ENCODE data around the gene PALLD. TPM values are rescaled to one million over a fixed set of nuclear protein-coding genes. Genes with fewer than 3 reads are reported as not detected.

The PALLD gene
- total and polyA plus RNA-seq, 2 donors = 24.3 to 83.0 TPM

DNA sequence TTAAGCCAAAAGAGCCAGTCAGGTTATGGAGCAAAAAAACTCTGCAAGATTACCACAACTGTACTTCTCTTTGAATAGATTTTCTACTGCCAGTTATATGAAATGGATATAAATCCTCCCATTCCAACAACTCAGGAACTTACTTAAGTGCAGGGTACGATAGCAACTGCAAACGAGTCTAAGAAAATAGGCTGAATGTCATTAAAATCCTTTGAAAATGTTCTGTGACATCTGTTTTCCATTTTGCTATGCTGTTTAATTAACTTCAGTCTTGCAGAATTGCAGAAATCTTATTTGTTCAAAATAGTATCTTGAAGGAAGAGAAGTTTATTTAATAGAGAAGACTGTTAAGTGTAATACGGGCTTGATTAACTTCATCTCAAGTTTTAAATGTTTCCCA is 243.8 kb downstream of the PALLD start:
- no peak for DNase-seq (ENCODE audit: low read depth in 6 of 9, low spot score in 9 of 9)
- Histone ChIP-seq H3K36me3 (ENCODE audit: control insufficient read depth in 2 of 2, insufficient read depth in 2 of 2, low read length in 1 of 2) (no peaks in the 10 kb centered on the region), H3K4me3 (ENCODE audit: low read length in 2 of 2) (no peak overlapping the region), H3K9me3 (ENCODE audit: control insufficient read depth in 2 of 2, insufficient read depth in 1 of 2, low read length in 1 of 2) (no peaks in the 10 kb centered on the region), H3K4me1 (ENCODE audit: control insufficient read depth in 2 of 2, insufficient read depth in 2 of 2, low read length in 2 of 2) (peaks cover 0 to 4% of the 10 kb centered on the region in 2 donors), H3K27me3 (ENCODE audit: control insufficient read depth in 2 of 2, insufficient read depth in 1 of 2, low read length in 1 of 2) (no peaks in the 10 kb centered on the region), H3K27ac (ENCODE audit: low read depth in 1 of 2, low read length in 1 of 2) (no peak overlapping the region)
- 96% methylated on average over 3 of the region's 3 CpGs for WGBS

DNA sequence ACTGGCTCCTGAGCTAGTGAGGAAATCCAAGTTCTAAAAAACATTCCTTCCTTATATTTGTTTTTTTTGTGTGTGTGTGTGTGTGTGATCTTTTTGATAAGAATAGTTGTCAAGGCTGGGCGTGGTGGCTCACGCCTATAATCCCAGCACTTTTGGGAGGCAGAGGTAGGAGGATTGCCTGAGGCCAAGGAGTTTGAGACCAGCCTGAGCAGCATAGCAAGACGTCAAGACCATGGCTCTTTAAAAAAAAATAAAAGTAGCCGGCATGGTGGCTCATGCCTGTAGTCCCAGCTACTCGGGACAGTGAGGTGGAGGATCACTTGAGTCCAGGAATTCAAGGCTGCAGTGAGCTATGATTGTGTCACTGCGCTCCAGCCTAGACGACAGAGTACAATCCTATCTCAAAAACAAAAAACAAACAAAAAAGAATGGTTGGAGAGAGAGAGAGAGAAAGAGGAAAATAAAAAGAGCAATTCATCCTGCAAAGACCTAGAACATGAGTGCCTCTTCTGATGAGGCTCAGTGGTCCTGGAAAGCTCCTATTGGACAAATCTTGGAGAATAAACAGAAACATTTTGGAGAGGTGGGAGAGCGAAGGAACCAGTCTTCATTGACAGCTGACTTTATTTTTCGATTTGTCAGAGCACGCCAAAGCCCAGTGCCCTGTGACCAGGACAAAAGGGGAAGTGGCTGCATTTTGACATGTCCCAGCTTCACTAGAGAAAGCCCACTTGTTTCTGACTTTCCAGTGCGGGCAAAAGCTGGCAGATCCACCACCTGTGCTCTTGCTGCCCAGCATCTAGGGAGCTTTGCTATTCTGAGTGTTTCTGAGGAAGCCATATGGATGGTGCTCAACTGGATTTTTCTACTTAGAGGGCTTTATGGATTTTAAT is 244.7 kb downstream of the PALLD start:
- peaks cover 0 to 4% of the 10 kb centered on the region in 2 donors for H3K4me1 ChIP-seq (ENCODE audit: control insufficient read depth in 2 of 2, insufficient read depth in 2 of 2, low read length in 2 of 2)
- no peaks in the 10 kb centered on the region for H3K27me3 ChIP-seq (ENCODE audit: control insufficient read depth in 2 of 2, insufficient read depth in 1 of 2, low read length in 1 of 2)
- 87% methylated on average over 11 of the region's 11 CpGs for WGBS
- H3K9me3 ChIP-seq (ENCODE audit: control insufficient read depth in 2 of 2, insufficient read depth in 1 of 2, low read length in 1 of 2) = no peaks in the 10 kb centered on the region
- no peak overlapping the region for H3K4me3 ChIP-seq (ENCODE audit: low read length in 2 of 2)
- H3K27ac ChIP-seq (ENCODE audit: low read depth in 1 of 2, low read length in 1 of 2) = no peak overlapping the region
- no peaks in the 10 kb centered on the region for H3K36me3 ChIP-seq (ENCODE audit: control insufficient read depth in 2 of 2, insufficient read depth in 2 of 2, low read length in 1 of 2)
- DNase-seq (ENCODE audit: low read depth in 6 of 9, low spot score in 9 of 9) = no peak

GRCh38 chr4:168743131-168743530 is 246.3 kb downstream of the PALLD start:
- Histone ChIP-seq H3K36me3 (ENCODE audit: control insufficient read depth in 2 of 2, insufficient read depth in 2 of 2, low read length in 1 of 2) (no peaks in the 10 kb centered on the region), H3K27ac (ENCODE audit: low read depth in 1 of 2, low read length in 1 of 2) (no peak overlapping the region), H3K4me3 (ENCODE audit: low read length in 2 of 2) (no peak overlapping the region), H3K27me3 (ENCODE audit: control insufficient read depth in 2 of 2, insufficient read depth in 1 of 2, low read length in 1 of 2) (no peaks in the 10 kb centered on the region), H3K4me1 (ENCODE audit: control insufficient read depth in 2 of 2, insufficient read depth in 2 of 2, low read length in 2 of 2) (peaks cover 0 to 4% of the 10 kb centered on the region in 2 donors), H3K9me3 (ENCODE audit: control insufficient read depth in 2 of 2, insufficient read depth in 1 of 2, low read length in 1 of 2) (no peaks in the 10 kb centered on the region)
- DNase-seq (ENCODE audit: low read depth in 6 of 9, low spot score in 9 of 9) = no peak
- WGBS = 94% methylated on average over 3 of the region's 3 CpGs

GRCh38 chr4:168743601-168744000 is 246.7 kb downstream of the PALLD start:
- Histone ChIP-seq H3K4me1 (ENCODE audit: control insufficient read depth in 2 of 2, insufficient read depth in 2 of 2, low read length in 2 of 2) (peaks cover 0 to 4% of the 10 kb centered on the region in 2 donors), H3K9me3 (ENCODE audit: control insufficient read depth in 2 of 2, insufficient read depth in 1 of 2, low read length in 1 of 2) (no peaks in the 10 kb centered on the region), H3K4me3 (ENCODE audit: low read length in 2 of 2) (no peak overlapping the region), H3K36me3 (ENCODE audit: control insufficient read depth in 2 of 2, insufficient read depth in 2 of 2, low read length in 1 of 2) (no peaks in the 10 kb centered on the region), H3K27me3 (ENCODE audit: control insufficient read depth in 2 of 2, insufficient read depth in 1 of 2, low read length in 1 of 2) (no peaks in the 10 kb centered on the region), H3K27ac (ENCODE audit: low read depth in 1 of 2, low read length in 1 of 2) (no peak overlapping the region)
- 94% methylated on average over 3 of the region's 3 CpGs for WGBS
- no peak for DNase-seq (ENCODE audit: low read depth in 6 of 9, low spot score in 9 of 9)

DNA sequence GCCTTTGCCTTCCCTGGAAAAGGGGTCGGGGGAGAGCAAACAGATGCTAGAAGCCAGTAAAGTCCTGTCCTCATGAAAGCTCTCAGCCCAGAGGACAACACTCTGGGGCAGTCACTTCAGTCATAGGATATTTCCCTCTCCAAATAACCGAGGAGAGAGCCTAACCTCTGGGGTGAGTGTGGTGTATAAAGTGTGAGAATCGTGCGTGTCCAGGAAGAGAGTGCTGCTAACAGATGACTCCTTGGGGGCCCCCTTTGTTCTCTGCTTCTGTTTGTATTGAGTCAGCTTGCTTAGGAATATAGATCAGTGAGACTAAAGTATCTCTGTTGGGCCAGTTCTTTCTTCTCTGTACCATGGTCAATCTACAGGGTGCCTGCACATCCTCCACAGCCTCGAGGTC is 247.2 kb downstream of the PALLD start:
- peaks cover 0 to 4% of the 10 kb centered on the region in 2 donors for H3K4me1 ChIP-seq (ENCODE audit: control insufficient read depth in 2 of 2, insufficient read depth in 2 of 2, low read length in 2 of 2)
- DNase-seq (ENCODE audit: low read depth in 6 of 9, low spot score in 9 of 9) = no peak
- H3K9me3 ChIP-seq (ENCODE audit: control insufficient read depth in 2 of 2, insufficient read depth in 1 of 2, low read length in 1 of 2) = no peaks in the 10 kb centered on the region
- WGBS = 93% methylated on average over 5 of the region's 5 CpGs
- H3K27ac ChIP-seq (ENCODE audit: low read depth in 1 of 2, low read length in 1 of 2) = peak overlapping the region in 1 of 2 donors; percentile 52
- H3K4me3 ChIP-seq (ENCODE audit: low read length in 2 of 2) = no peak overlapping the region
- no peaks in the 10 kb centered on the region for H3K36me3 ChIP-seq (ENCODE audit: control insufficient read depth in 2 of 2, insufficient read depth in 2 of 2, low read length in 1 of 2)
- H3K27me3 ChIP-seq (ENCODE audit: control insufficient read depth in 2 of 2, insufficient read depth in 1 of 2, low read length in 1 of 2) = no peaks in the 10 kb centered on the region

DNA sequence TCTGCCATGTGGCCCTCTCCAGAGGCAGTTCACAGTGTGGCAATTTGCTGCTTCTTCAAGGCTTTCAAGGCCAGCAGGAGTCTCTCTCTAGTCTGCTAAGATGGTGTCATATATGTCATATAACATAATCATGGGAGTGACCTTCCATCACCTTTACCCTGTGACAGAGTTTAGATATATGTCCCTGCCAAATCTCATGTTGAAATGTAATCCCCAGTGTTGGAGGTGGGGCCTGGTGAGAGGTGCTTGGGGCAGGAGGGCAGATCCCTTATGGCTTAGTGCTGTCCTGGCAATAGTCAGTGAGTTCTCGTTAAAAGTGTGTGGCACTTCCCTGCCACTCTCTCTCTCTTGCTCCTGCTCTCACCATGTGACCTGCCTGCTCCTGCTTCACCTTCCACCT is 252.0 kb downstream of the PALLD start:
- 95% methylated on average over 1 of the region's 1 CpG for WGBS
- Histone ChIP-seq H3K27me3 (ENCODE audit: control insufficient read depth in 2 of 2, insufficient read depth in 1 of 2, low read length in 1 of 2) (no peaks in the 10 kb centered on the region), H3K27ac (ENCODE audit: low read depth in 1 of 2, low read length in 1 of 2) (no peak overlapping the region), H3K36me3 (ENCODE audit: control insufficient read depth in 2 of 2, insufficient read depth in 2 of 2, low read length in 1 of 2) (no peaks in the 10 kb centered on the region), H3K9me3 (ENCODE audit: control insufficient read depth in 2 of 2, insufficient read depth in 1 of 2, low read length in 1 of 2) (no peaks in the 10 kb centered on the region), H3K4me1 (ENCODE audit: control insufficient read depth in 2 of 2, insufficient read depth in 2 of 2, low read length in 2 of 2) (peaks cover 0 to 4% of the 10 kb centered on the region in 2 donors), H3K4me3 (ENCODE audit: low read length in 2 of 2) (no peak overlapping the region)
- no peak for DNase-seq (ENCODE audit: low read depth in 6 of 9, low spot score in 9 of 9)

- no peak for DNase-seq (ENCODE audit: low read depth in 6 of 9, low spot score in 9 of 9)
- Histone ChIP-seq H3K27me3 (ENCODE audit: control insufficient read depth in 2 of 2, insufficient read depth in 1 of 2, low read length in 1 of 2) (no peaks in the 10 kb centered on the region), H3K4me1 (ENCODE audit: control insufficient read depth in 2 of 2, insufficient read depth in 2 of 2, low read length in 2 of 2) (no peaks in the 10 kb centered on the region), H3K4me3 (ENCODE audit: low read length in 2 of 2) (no peak overlapping the region), H3K9me3 (ENCODE audit: control insufficient read depth in 2 of 2, insufficient read depth in 1 of 2, low read length in 1 of 2) (no peaks in the 10 kb centered on the region), H3K36me3 (ENCODE audit: control insufficient read depth in 2 of 2, insufficient read depth in 2 of 2, low read length in 1 of 2) (no peaks in the 10 kb centered on the region), H3K27ac (ENCODE audit: low read depth in 1 of 2, low read length in 1 of 2) (no peak overlapping the region)
- WGBS = 87% methylated on average over 12 of the region's 12 CpGs
Measured at GRCh38 chr4:168751263-168752225, 254.7 kb downstream of the PALLD start.

GRCh38 chr4:168755598-168756477 is 259.0 kb downstream of the PALLD start:
- no peak overlapping the region for H3K4me3 ChIP-seq (ENCODE audit: low read length in 2 of 2)
- no peaks in the 10 kb centered on the region for H3K4me1 ChIP-seq (ENCODE audit: control insufficient read depth in 2 of 2, insufficient read depth in 2 of 2, low read length in 2 of 2)
- H3K27ac ChIP-seq (ENCODE audit: low read depth in 1 of 2, low read length in 1 of 2) = no peak overlapping the region
- 96% methylated on average over 8 of the region's 8 CpGs for WGBS
- H3K9me3 ChIP-seq (ENCODE audit: control insufficient read depth in 2 of 2, insufficient read depth in 1 of 2, low read length in 1 of 2) = no peaks in the 10 kb centered on the region
- H3K36me3 ChIP-seq (ENCODE audit: control insufficient read depth in 2 of 2, insufficient read depth in 2 of 2, low read length in 1 of 2) = no peaks in the 10 kb centered on the region
- no peaks in the 10 kb centered on the region for H3K27me3 ChIP-seq (ENCODE audit: control insufficient read depth in 2 of 2, insufficient read depth in 1 of 2, low read length in 1 of 2)
- DNase-seq (ENCODE audit: low read depth in 6 of 9, low spot score in 9 of 9) = no peak
